ENCODE data around the gene TOB1. TPM values are rescaled to one million over a fixed set of nuclear protein-coding genes. Genes with fewer than 3 reads are reported as not detected.

The TOB1 gene
- total and polyA plus RNA-seq, 12 donors = 22.4 to 332 (median 62.7) TPM

DNA sequence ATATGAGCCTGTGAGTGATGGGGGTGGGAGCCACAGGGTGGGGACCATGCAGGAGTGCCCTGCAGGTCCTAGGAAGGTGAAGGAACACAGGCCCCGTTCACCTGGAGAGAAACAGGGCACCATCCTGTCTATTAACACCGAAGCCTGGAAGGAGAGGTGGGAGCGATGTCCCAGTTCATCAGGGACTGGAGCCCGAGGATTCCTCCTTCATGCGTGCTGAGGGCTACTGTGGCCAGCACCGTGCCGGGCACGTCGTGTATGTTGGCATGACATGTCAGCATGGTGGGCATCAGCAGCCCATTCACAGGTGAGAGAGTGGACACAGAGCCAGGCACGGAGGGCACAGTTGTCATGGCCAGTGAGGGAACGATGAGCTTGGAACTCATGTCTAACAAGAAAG, 29.3 kb downstream of the TOB1 start:
- WGBS, 4 donors = 88 to 93% (median 91%) methylated on average over 10 to 11 of the region's 11 CpGs
- no peak overlapping the region for H3K4me3 ChIP-seq
- intact Hi-C loops (cut with DNase I) = loop anchor here (5.0 to 10.0 kb wide), 2 partner anchors 290 to 292 kb away; partner anchors contain the start of gene SPATA20 (in 2 of the 2)
- no peaks in the 10 kb centered on the region for H3K36me3 ChIP-seq (replicated peaks in 1 of 2)
- no peak for DNase-seq
- TF ChIP-seq POLR2A (IDR thresholded peaks at IDR 0.05) = no peak
- TF ChIP-seq, protein P1, sequence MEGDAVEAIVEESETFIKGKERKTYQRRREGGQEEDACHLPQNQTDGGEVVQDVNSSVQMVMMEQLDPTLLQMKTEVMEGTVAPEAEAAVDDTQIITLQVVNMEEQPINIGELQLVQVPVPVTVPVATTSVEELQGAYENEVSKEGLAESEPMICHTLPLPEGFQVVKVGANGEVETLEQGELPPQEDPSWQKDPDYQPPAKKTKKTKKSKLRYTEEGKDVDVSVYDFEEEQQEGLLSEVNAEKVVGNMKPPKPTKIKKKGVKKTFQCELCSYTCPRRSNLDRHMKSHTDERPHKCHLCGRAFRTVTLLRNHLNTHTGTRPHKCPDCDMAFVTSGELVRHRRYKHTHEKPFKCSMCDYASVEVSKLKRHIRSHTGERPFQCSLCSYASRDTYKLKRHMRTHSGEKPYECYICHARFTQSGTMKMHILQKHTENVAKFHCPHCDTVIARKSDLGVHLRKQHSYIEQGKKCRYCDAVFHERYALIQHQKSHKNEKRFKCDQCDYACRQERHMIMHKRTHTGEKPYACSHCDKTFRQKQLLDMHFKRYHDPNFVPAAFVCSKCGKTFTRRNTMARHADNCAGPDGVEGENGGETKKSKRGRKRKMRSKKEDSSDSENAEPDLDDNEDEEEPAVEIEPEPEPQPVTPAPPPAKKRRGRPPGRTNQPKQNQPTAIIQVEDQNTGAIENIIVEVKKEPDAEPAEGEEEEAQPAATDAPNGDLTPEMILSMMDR (IDR thresholded peaks at IDR 0.05) = no peak
- H3K27me3 ChIP-seq = no peaks in the 10 kb centered on the region
- H3K4me1 ChIP-seq (replicated peaks in 1 of 2) = no peaks in the 10 kb centered on the region
- H3K9me3 ChIP-seq (replicated peaks in 1 of 3) = no peaks in the 10 kb centered on the region
- H3K27ac ChIP-seq = no peak overlapping the region

DNA sequence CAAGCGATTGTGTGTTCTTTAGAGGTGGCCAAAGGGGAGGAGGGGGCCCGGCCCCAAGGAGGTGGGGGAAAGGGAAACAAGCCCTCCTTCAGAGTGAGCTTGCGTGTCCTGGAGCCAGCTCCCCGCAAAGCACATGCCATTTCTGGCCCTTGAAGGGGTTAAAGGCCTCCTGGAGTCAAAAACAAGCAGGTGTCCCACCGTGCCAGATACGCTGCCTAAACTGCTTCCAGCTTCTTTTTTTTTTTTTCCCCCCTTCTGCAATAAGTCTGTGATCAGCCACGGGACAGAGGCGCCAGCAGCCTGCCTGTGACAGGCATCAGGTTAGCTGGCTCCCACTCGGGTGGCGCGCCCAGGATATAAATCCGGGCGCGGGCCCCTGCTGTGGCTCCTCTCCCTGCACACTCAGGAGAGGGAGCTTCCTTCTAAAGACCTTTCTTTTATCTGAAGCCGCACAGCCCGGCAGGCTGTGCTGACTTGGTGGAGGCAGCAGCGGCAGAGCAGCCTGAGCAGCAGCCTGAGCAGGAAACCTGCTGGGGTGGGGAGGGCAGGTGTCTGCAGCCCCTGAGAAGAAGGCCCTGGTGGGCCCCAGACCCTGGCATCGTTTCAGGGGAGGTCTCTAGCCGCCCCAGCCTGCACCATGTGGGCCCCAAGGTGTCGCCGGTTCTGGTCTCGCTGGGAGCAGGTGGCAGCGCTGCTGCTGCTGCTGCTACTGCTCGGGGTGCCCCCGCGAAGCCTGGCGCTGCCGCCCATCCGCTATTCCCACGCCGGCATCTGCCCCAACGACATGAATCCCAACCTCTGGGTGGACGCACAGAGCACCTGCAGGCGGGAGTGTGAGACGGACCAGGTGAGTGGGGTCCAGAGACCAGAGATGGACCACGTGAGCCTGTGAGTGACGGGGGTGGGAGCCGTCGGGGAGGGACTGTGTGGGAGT, 30.6 kb downstream of the TOB1 start, which contains the start of gene WFIKKN2:
WFIKKN2 (plus strand) TSS at position 286 of the 934 bp plus-strand sequence; CDS start at position 638, 352 bp downstream.
- Histone ChIP-seq H3K36me3 (replicated peaks in 1 of 2) (no peaks in the 10 kb centered on the region), H3K4me3 (peak within 1 kb of the TSS in 2 of 4 donors; percentile 3 to 39), H3K4me1 (replicated peaks in 1 of 2) (no peaks in the 10 kb centered on the region), H3K27me3 (no peaks in the 10 kb centered on the region), H3K27ac (peak within 1 kb of the TSS in 1 of 5 donors; percentile 18), H3K9me3 (replicated peaks in 1 of 3) (no peaks in the 10 kb centered on the region)
- TF ChIP-seq, protein P1 (IDR thresholded peaks at IDR 0.05) = no peak
- no peak for TF ChIP-seq POLR2A (IDR thresholded peaks at IDR 0.05)
- intact Hi-C loops (cut with DNase I) = loop anchor here (5.0 to 10.0 kb wide), 2 partner anchors 288 to 291 kb away; partner anchors contain the start of gene SPATA20 (in 2 of the 2)
- no peak for DNase-seq
- WGBS, 4 donors = 63 to 73% (median 65%) methylated on average over 31 to 39 of the region's 39 CpGs

DNA sequence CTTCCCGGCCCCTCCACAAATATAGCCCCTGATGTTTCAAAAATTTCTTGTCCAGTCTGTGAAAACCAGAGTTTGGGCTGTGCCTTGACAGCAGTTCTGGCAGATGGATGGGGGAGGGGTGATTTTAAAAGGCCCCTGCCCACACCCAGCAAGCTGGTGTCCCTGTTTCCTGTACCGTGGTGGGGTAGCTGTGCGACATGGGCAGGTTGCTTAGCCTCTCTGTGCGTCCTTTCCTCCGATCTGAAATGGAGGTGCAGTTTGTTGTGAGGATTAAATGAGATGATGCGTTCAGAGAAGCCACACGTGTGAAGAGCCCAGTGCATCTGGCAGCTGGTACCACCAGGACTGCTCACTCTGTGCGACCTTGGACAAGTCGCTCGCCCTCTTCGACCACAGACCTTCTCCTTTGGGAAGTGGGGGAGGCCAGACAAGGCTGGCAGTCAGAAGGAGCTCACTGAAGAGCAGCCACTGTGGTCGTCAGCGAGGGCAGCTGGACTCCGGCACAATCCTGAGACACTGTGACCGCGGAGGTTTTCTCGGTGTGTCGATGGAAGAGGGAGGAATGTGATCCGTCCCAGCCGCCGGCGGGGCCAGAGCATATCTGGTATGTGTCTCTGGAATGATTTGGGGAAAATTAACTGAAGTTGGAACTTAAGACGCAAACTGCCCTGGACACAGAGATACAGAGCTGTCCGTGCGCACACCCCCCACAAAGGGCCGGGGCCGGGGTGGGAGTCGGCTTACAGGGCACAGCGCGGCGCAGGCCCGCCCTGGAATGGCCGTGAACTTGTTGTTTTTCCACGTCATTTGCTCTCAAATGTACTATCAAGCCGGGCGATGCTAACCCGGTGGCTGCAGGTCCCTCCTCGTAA, 31.5 kb downstream of the TOB1 start:
- no peaks in the 10 kb centered on the region for H3K4me1 ChIP-seq (replicated peaks in 1 of 2)
- intact Hi-C loops (cut with DNase I) = loop anchor here (5.0 to 10.0 kb wide), 2 partner anchors 287 to 290 kb away; partner anchors contain the start of gene SPATA20 (in 2 of the 2)
- peak overlapping the region in 2 of 4 donors; percentile 3 to 39 for H3K4me3 ChIP-seq
- no peaks in the 10 kb centered on the region for H3K27me3 ChIP-seq
- H3K36me3 ChIP-seq (replicated peaks in 1 of 2) = no peaks in the 10 kb centered on the region
- TF ChIP-seq, protein P1 (IDR thresholded peaks at IDR 0.05) = no peak
- no peak for TF ChIP-seq POLR2A (IDR thresholded peaks at IDR 0.05)
- H3K27ac ChIP-seq = peak overlapping the region in 1 of 5 donors; percentile 18
- DNase-seq = peak in 5 of 7 donors; percentile 36 to 71 (median 57)
- no peaks in the 10 kb centered on the region for H3K9me3 ChIP-seq (replicated peaks in 1 of 3)
- 35 to 55% (median 42%) methylated on average over 29 to 38 of the region's 38 CpGs for WGBS, 4 donors
